ENCODE measurements around the gene ATP6V0A4.
"Not testable (repeated sequence)": the region's sequence is repeated elsewhere in the genome, so short reads cannot be mapped to it uniquely, and the experiment has no call there.

Gene ATP6V0A4

DNA sequence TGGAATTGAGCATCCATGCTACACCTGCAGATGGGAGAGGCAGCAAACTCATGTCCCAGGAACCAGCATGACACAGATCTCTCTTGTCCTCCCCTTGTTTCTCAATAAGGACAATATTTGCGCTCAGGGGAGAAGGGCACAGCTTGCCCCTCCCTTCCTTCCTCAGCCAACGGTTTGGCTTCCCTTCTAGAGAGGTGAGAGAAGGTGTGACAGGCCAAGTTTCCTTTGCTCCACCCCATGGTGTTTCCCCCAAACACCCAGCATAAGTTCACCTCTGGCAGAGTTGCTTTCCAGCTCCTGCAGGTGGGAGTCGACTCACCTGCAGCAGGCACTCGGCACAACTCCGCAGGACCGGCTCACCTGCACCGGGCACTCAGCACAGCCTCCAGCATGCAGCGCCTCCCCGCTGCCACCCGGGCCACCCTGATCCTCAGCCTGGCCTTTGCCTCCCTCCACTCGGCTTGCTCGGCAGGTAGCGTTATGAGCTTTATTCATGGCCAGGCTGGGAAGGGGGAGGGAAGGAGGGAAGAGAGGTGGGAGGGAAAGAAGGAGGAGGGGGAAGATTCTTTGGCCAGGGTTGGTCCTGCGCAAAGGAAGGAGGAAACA, at the start of gene ATP6V0A4, which contains the start of gene TMEM213:
Gene ATP6V0A4 (minus strand): TSS at position 482 of the 606 bp plus-strand sequence. CDS start 26,949 bp downstream, outside the sequence.
Gene TMEM213 (plus strand): TSS at position 280 of the 606 bp plus-strand sequence. CDS start 111 bp downstream, at position 391.
- DNase-seq (ENCODE audit: low spot score) (no peak), FAIRE-seq (no peak)

GRCh38 chr7:138845711-138846110, 47.7 kb upstream of the ATP6V0A4 start:
- FAIRE-seq (no peak), DNase-seq (ENCODE audit: low spot score) (no peak)

- DNase-seq (ENCODE audit: low spot score) = no peak
Observed at GRCh38 chr7:138843632-138844580, 45.9 kb upstream of the ATP6V0A4 start.

DNA sequence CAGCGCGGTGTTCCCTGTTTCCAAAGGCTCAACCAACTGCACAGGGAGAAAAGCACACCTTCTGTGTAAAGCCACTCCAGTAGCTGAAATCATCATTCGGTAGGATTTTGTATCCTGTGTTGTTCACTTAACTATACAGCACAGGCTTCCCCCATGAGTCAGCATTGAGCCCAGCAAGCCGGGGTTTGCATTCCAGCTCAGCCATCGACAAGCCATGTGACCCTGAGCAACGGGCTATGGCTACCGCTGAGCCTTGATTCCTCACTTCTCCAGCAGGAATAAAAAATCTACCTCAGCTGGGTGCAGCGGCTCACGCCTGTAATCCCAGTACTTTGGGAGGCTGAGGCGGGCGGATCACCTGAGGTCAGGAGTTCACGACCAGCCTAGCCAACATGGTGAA, 44.1 kb upstream of the ATP6V0A4 start:
- FAIRE-seq (no peak), DNase-seq (ENCODE audit: low spot score) (peak; percentile 72)

More at GRCh38 chr7:138843632-138844580, 45.9 kb upstream of the ATP6V0A4 start:
- no peak for FAIRE-seq

DNA sequence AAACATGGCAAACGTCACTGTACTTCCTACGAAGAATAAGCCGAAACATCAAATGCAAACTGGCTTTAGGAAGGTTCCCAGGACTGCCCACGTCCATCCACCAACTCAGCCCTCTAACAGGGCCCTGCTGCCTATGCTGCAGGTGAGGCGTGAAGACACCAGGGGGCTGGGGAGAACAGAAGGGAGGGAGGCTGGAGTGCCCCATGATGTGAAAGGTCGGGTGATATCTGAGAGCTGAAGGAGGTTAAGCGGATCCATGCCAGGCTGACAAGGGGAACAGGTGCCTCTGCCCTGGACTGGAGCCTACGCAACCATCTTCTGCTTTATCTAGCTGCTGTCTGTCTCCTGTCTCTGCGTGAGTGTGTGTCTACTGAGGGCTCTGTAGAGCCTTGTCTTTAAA, 40.2 kb upstream of the ATP6V0A4 start:
- no peak for FAIRE-seq

GRCh38 chr7:138837627-138838026, 39.6 kb upstream of the ATP6V0A4 start:
- no peak for FAIRE-seq

More for the DNA sequence above, 40.2 kb upstream of the ATP6V0A4 start:
- DNase-seq (ENCODE audit: low spot score) = no peak

GRCh38 chr7:138835087-138835486, 37.1 kb upstream of the ATP6V0A4 start:
- no peak for FAIRE-seq

More at GRCh38 chr7:138837627-138838026, 39.6 kb upstream of the ATP6V0A4 start:
- no peak for DNase-seq (ENCODE audit: low spot score)

GRCh38 chr7:138834583-138834982, 36.6 kb upstream of the ATP6V0A4 start:
- FAIRE-seq = no peak
- DNase-seq (ENCODE audit: low spot score) = no peak

More at GRCh38 chr7:138835087-138835486, 37.1 kb upstream of the ATP6V0A4 start:
- no peak for DNase-seq (ENCODE audit: low spot score)

DNA sequence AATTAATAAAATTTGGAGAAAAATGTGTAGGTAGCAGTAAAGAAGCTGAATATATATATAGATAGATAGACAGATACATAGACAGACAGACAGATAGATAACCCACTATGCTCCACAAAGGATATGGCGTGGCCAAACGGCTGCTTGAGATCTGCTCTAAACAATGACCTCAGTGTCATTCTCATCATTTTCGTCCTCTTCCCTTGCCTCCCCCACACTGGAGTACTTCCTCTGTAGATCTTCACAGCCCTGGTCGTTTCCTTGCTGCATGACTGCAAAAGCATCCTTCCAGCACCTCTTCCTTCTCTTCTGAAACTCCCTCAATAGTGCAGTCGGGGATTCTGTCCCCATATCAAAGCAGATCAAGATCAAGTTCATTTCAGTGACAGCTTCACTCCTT, 35.6 kb upstream of the ATP6V0A4 start:
- FAIRE-seq = no peak

DNA sequence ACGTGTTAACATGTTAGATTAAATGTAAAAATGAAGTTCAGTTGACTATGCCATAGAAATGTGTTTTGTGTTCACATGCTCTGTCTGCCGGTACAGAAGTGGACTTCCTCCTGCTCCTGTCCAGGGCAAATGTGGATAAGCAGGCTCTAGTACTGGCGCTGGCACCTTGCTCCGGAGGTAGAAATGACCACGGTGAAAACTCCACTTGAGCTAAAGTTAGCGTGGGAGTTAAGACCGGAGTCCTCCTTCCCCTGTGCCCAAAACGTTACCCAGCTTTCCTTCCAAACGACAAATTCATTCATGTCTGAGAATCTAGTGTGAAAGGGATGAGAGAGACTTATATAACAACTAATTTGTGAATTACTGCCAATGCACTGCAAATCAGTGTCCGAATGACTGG, 35.0 kb upstream of the ATP6V0A4 start:
- DNase-seq (ENCODE audit: low spot score) (no peak), FAIRE-seq (no peak)

More for the DNA sequence above, 35.6 kb upstream of the ATP6V0A4 start:
- DNase-seq (ENCODE audit: low spot score) = no peak

- FAIRE-seq (no peak), DNase-seq (ENCODE audit: low spot score) (no peak)
Observed at GRCh38 chr7:138829335-138829734, 31.3 kb upstream of the ATP6V0A4 start.

- FAIRE-seq (no peak), DNase-seq (ENCODE audit: low spot score) (no peak)
Observed at GRCh38 chr7:138828302-138828701, 30.3 kb upstream of the ATP6V0A4 start.

DNA sequence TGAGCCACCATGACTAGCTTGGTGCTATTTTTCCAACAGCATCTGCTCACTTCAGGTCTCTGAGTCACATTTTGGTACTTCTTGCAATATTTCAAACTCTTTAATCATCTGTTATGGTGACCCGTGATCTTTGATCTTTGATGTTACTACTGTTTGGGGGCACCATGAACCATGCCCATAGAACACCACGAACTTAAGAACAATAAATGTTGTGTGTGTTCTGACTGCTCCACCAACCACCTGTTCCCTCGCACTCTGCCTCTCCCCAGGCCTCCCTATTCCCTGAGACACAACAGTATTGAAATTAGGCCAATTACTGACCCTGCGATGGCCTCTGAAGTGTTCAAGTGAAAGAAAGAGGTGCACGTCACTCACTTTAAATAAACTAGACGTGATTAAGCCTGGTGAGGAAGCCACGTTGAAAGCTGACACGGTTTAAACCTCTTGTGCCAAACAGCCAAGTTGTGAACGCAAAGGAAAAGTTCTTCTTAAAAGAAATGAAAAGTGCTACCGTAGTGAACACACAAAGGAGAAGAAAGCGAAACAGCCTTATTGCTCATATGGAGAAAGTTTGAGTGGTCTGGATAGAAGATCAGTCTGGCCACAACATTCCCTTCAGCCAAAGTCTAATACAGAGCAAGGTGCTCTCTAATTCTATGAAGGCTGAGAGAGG, 27.2 kb upstream of the ATP6V0A4 start:
- no peak for FAIRE-seq
- DNase-seq (ENCODE audit: low spot score) = no peak

DNA sequence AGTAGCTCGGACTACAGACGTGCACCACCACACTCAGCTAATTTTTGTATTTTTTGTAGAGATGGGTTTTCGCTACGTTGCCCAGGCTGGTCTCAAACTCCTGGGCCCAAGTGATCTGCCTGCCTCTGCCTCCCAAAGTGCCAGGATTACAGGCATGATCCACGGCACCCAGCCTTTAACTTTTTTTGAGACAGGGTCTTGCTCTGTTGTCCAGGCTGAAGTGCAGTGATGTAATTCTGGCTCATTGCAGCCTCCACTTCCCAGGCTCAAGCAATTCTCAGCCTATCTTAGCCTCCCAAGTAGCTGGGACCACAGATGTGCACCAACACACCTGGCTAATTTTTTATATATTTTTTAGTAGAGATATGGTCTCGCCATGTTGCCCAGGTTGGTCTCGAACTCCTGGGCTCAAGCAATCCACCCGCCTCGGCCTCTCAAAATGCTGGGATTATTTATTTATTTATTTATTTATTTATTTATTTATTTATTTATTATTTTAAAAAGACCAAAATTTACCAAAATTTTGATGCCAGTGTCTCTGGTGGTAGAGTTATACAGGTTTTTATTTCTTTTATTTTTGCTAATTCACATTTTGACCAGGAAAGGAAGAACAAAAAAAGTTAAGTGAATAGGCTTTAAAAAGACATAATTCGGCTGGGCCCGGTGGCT, 25.0 kb upstream of the ATP6V0A4 start:
- no peak for FAIRE-seq

DNA sequence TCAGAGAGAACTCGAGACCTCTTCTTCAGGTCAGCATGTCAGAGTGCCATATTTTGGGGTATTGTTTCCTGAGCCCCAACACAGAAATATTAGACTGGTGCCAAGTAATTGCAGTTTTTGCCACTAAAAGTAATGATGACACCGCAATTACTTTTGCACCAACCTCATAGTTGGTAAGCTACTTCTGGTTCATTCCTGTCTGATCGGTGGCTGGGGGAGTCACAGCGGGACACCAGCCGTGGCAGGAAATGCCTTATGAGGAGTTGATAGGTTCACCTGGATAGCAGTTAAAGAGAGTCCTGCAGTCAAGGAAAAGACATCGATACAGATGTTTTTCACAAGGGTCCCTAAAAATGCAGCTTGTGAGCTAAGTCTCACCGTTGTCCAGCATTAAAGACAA, 23.9 kb upstream of the ATP6V0A4 start:
- FAIRE-seq (no peak), DNase-seq (ENCODE audit: low spot score) (no peak)

More for the DNA sequence above, 25.0 kb upstream of the ATP6V0A4 start:
- no peak for DNase-seq (ENCODE audit: low spot score)

DNA sequence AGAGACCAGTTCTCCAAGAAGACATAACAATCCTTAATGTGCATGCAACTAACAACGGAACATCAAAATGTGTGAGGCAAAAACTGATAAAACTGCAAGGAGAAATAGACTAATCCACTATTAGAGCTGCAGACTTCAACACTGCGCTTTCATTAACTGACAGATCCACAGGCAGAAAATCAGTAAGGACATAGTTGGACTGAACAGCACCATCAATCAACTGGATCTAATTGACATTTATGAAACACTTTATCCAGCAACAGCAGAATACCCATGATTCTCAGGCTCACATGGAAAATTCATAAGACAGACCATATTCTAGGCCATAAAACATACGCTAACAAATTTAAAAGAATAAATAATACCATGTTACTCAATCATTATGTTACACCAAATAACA, 21.6 kb upstream of the ATP6V0A4 start:
- no peak for FAIRE-seq
- no peak for DNase-seq (ENCODE audit: low spot score)

GRCh38 chr7:138816650-138817049, 18.7 kb upstream of the ATP6V0A4 start:
- FAIRE-seq (no peak), DNase-seq (ENCODE audit: low spot score) (no peak)

DNA sequence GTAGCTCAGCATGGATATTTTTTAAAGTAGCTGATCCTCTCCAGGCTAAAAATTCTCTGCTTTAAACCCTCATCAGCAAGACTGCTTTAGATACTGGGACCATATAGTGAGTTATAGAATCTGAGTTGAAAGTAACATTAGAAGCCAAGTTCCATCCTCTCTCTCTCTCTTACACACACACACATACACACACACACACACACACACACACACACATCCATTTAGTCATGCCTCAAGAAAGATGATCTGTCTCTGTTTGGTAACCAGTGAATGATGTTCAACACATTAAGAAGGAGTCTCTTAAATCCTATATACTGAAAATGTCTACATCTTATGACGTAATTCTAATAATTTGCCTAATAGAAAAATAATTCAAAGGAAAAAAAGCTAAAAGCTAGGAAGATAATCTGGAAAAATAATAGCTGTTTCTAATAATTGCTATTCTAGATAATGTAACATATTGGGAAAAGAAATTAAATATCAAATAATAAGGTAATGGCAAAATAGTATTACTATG, 16.9 kb upstream of the ATP6V0A4 start:
- FAIRE-seq (no peak), DNase-seq (ENCODE audit: low spot score) (no peak)

- no peak for DNase-seq (ENCODE audit: low spot score)
- FAIRE-seq = no peak
Observed at GRCh38 chr7:138813945-138814344, 15.9 kb upstream of the ATP6V0A4 start.

DNA sequence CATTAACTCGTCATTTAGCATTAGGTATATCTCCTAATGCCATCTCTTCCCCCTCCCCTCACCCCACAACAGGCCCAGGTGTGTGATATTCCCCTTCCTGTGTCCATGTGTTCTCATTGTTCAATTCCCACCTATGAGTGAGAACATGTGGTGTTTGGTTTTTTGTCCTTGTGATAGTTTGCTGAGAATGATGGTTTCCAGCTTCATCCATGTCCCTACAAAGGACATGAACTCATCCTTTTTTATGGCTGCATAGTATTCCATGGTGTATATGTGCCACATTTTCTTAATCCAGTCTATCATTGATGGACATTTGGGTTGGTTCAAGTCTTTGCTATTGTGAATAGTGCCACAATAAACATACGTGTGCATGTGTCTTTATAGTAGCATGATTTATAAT, 13.3 kb upstream of the ATP6V0A4 start:
- not testable (repeated sequence) for FAIRE-seq

DNA sequence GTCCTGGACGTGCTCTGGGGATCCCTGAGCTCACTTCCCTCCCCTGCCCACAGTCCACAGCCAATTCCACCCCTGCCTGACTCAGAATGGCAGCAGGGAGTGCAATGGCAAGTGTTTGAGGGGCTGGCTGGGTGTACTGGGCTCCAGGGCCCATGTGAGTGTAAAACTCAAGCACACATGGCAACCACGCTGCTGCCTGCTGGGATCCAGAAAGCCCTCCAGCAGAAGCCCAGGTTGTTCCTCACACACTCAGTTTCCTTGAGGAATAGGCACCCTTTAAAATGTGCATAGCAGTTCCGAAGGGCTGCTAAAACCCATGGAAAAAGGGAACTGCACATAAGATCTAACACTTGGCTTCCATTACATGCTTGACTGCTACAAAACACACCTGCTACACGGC, 11.3 kb upstream of the ATP6V0A4 start:
- DNase-seq (ENCODE audit: low spot score) = no peak
- FAIRE-seq = no peak

More for the DNA sequence above, 13.3 kb upstream of the ATP6V0A4 start:
- DNase-seq (ENCODE audit: low spot score) = not testable (repeated sequence)

Measured in urothelium cell line (cell line).